Measurements from ENCODE around the gene LYPD3. TPM values are rescaled to one million over a fixed set of nuclear protein-coding genes. Genes with fewer than 3 reads are reported as not detected.

LYPD3 gene
- total RNA-seq, 1 experiment from 2014 or later, result 0.46 TPM

DNA sequence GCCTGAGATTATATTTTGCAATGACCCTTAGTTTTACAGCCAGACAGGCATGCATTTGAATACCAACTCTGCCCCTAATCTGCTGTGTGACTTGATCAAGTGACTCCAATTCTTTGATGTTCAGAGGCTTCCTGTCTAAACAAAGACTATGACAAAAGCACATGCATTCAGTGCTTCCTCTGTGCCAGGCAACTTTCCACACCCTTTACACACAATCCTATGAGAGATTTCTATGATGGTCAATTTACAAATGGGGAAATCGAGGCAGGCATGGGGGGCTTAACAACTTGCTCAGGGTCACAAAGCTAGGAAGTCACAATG, 3.7 kb upstream of the LYPD3 start:
- Histone ChIP-seq H3K27me3 (ENCODE audit: control insufficient read depth, insufficient read depth, low read length) (no peaks in the 10 kb centered on the region), H3K4me1 (ENCODE audit: control insufficient read depth, insufficient read depth, low read length) (peaks cover 3% of the 10 kb centered on the region; the same call in 1 of the 2 replicates), H3K4me3 (ENCODE audit: low read depth in 2 of 2, low read length in 2 of 2) (no peak overlapping the region), H3K9me3 (ENCODE audit: control insufficient read depth, insufficient read depth, low read depth, low read length) (no peaks in the 10 kb centered on the region), H3K36me3 (ENCODE audit: control insufficient read depth, insufficient read depth, low read length) (no peaks in the 10 kb centered on the region), H3K27ac (ENCODE audit: low read length) (no peak overlapping the region)
- no peak for DNase-seq (ENCODE audit: low read depth, low spot score)
- in situ Hi-C loops (cut with HindIII; ENCODE audit: low pct_unique_long_range_greater_than_20kb, low sequenced_read_pairs) (no loop called here), intact Hi-C loops (cut with micrococcal nuclease; ENCODE audit: unreplicated experiment) (no loop called here)
- TF ChIP-seq TCF7L2 (IDR thresholded peaks at IDR 0.05; ENCODE audit: low read depth, low read length), result no peak
- TF ChIP-seq POLR2AphosphoS5 (IDR thresholded peaks at IDR 0.05; ENCODE audit: low read depth, low read length), result no peak
- ATAC-seq, result no peak
- ChIA-PET CTCF (no interaction called here), POLR2A (no interaction called here)
- BruUV-seq (replicated peaks), result no TSS peak

DNA sequence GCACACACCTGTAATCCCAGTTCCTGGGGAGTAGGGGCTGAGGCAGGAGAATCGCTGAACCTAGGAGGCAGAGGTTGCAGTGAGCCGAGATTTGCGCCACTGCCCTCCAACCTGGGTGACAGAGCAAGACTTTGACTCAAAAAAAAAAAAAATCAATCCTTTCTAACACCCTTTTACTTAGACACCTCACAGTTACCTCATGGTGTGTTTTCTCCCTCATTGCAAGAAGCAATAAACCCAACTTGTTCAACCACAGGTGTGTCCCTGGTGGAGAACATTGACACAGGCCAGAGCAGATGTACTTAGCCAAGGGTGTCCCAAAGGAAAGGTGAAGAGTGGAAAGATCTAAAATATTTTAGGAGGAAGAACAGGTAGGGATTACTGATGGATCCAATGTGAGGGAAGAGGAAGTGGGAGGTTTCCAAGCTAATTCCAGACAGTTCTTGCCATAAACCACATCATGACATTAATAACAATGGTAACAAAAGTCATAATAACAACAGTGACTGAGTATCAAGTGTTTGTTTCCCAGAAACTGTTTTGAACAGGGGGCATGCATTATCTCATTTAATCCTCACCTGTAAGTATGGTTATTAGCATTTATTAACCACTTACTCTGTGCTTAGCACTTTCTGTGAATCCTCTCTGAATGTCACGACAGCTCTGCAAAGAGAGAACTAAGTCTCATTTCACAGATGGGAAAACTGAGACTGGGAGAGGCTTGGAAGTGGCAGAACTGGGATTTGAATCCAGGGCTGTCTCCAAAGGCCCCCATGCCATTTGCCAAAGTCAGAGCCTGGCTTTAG, 3.1 kb upstream of the LYPD3 start:
- Histone ChIP-seq H3K27ac (ENCODE audit: low read length) (no peak overlapping the region), H3K4me1 (ENCODE audit: control insufficient read depth, insufficient read depth, low read length) (peaks cover 3% of the 10 kb centered on the region; the same call in 1 of the 2 replicates), H3K9me3 (ENCODE audit: control insufficient read depth, insufficient read depth, low read depth, low read length) (no peaks in the 10 kb centered on the region), H3K27me3 (ENCODE audit: control insufficient read depth, insufficient read depth, low read length) (no peaks in the 10 kb centered on the region), H3K36me3 (ENCODE audit: control insufficient read depth, insufficient read depth, low read length) (no peaks in the 10 kb centered on the region), H3K4me3 (ENCODE audit: low read depth in 2 of 2, low read length in 2 of 2) (no peak overlapping the region)
- in situ Hi-C loops (cut with HindIII; ENCODE audit: low pct_unique_long_range_greater_than_20kb, low sequenced_read_pairs), result no loop called here
- intact Hi-C loops (cut with micrococcal nuclease; ENCODE audit: unreplicated experiment), result no loop called here
- POLR2A ChIA-PET, result no interaction called here
- ATAC-seq (no peak), DNase-seq (ENCODE audit: low read depth, low spot score) (no peak)
- TF ChIP-seq, protein P1, sequence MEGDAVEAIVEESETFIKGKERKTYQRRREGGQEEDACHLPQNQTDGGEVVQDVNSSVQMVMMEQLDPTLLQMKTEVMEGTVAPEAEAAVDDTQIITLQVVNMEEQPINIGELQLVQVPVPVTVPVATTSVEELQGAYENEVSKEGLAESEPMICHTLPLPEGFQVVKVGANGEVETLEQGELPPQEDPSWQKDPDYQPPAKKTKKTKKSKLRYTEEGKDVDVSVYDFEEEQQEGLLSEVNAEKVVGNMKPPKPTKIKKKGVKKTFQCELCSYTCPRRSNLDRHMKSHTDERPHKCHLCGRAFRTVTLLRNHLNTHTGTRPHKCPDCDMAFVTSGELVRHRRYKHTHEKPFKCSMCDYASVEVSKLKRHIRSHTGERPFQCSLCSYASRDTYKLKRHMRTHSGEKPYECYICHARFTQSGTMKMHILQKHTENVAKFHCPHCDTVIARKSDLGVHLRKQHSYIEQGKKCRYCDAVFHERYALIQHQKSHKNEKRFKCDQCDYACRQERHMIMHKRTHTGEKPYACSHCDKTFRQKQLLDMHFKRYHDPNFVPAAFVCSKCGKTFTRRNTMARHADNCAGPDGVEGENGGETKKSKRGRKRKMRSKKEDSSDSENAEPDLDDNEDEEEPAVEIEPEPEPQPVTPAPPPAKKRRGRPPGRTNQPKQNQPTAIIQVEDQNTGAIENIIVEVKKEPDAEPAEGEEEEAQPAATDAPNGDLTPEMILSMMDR (IDR thresholded peaks at IDR 0.05), result no peak
- TF ChIP-seq TCF7L2 (IDR thresholded peaks at IDR 0.05; ENCODE audit: low read depth, low read length) (no peak), SIN3A (IDR thresholded peaks at IDR 0.05; ENCODE audit: borderline replicate concordance, insufficient read depth, low read depth, low read length) (no peak), POLR2AphosphoS5 (IDR thresholded peaks at IDR 0.05; ENCODE audit: low read depth, low read length) (no peak)
- TF ChIP-seq, protein P2, sequence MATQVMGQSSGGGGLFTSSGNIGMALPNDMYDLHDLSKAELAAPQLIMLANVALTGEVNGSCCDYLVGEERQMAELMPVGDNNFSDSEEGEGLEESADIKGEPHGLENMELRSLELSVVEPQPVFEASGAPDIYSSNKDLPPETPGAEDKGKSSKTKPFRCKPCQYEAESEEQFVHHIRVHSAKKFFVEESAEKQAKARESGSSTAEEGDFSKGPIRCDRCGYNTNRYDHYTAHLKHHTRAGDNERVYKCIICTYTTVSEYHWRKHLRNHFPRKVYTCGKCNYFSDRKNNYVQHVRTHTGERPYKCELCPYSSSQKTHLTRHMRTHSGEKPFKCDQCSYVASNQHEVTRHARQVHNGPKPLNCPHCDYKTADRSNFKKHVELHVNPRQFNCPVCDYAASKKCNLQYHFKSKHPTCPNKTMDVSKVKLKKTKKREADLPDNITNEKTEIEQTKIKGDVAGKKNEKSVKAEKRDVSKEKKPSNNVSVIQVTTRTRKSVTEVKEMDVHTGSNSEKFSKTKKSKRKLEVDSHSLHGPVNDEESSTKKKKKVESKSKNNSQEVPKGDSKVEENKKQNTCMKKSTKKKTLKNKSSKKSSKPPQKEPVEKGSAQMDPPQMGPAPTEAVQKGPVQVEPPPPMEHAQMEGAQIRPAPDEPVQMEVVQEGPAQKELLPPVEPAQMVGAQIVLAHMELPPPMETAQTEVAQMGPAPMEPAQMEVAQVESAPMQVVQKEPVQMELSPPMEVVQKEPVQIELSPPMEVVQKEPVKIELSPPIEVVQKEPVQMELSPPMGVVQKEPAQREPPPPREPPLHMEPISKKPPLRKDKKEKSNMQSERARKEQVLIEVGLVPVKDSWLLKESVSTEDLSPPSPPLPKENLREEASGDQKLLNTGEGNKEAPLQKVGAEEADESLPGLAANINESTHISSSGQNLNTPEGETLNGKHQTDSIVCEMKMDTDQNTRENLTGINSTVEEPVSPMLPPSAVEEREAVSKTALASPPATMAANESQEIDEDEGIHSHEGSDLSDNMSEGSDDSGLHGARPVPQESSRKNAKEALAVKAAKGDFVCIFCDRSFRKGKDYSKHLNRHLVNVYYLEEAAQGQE (IDR thresholded peaks at IDR 0.05; ENCODE audit: insufficient read depth in 1 of 2, low read depth in 2 of 2, low read length in 1 of 2), result no peak
- CTCF ChIA-PET, result no interaction called here
- BruUV-seq (replicated peaks), result no TSS peak

DNA sequence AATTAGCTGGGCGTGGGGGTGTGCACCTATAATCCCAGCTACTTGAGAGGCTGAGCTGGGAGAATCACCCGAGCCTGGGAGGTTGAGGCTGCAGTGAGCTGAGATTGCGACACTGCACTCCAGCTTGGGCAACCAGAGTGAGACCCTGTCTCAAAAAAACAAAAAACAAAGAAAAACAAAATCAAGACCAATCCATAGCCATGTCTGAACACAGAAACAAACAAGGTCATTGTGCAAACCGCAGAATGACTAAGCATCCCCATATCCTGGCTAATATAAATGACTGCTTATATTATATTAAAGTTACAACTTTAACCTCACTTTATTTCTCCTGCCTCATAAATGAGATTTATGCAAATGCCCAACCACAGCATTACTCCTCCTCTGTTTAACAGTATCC, 2.3 kb upstream of the LYPD3 start:
- no peaks in the 10 kb centered on the region for H3K27me3 ChIP-seq (ENCODE audit: control insufficient read depth, insufficient read depth, low read length)
- in situ Hi-C loops (cut with HindIII; ENCODE audit: low pct_unique_long_range_greater_than_20kb, low sequenced_read_pairs), result no loop called here
- ChIA-PET CTCF (no interaction called here), POLR2A (no interaction called here)
- BruUV-seq (replicated peaks), result no TSS peak
- intact Hi-C loops (cut with micrococcal nuclease; ENCODE audit: unreplicated experiment), result no loop called here
- no peaks in the 10 kb centered on the region for H3K9me3 ChIP-seq (ENCODE audit: control insufficient read depth, insufficient read depth, low read depth, low read length)
- no peaks in the 10 kb centered on the region for H3K36me3 ChIP-seq (ENCODE audit: control insufficient read depth, insufficient read depth, low read length)
- H3K4me1 ChIP-seq (ENCODE audit: control insufficient read depth, insufficient read depth, low read length), result peaks cover 3% of the 10 kb centered on the region; the same call in 1 of the 2 replicates
- DNase-seq (ENCODE audit: low read depth, low spot score) (no peak), ATAC-seq (no peak)
- H3K27ac ChIP-seq (ENCODE audit: low read length), result no peak overlapping the region
- H3K4me3 ChIP-seq (ENCODE audit: low read depth in 2 of 2, low read length in 2 of 2), result no peak overlapping the region
- TF ChIP-seq, protein P2 (IDR thresholded peaks at IDR 0.05; ENCODE audit: insufficient read depth in 1 of 2, low read depth in 2 of 2, low read length in 1 of 2), result no peak
- TF ChIP-seq TCF7L2 (IDR thresholded peaks at IDR 0.05; ENCODE audit: low read depth, low read length) (no peak), SIN3A (IDR thresholded peaks at IDR 0.05; ENCODE audit: borderline replicate concordance, insufficient read depth, low read depth, low read length) (no peak), POLR2AphosphoS5 (IDR thresholded peaks at IDR 0.05; ENCODE audit: low read depth, low read length) (no peak)
- TF ChIP-seq, protein P1 (IDR thresholded peaks at IDR 0.05), result no peak

Data from Panc1 (cell line).